Adrenal gland (tissue), 5 donors: Measurements from ENCODE around the gene UFD1.

Experiments
- POLR2A ChIP-seq, 2 donors: fragments of 450-650 bp; IDR thresholded peaks; one replicate each; pipeline ENCODE4 v1.6.1; 2017; ENCODE audit warnings: antibody characterized with exemption in 2 of 2, mild to moderate bottlenecking in 2 of 2, moderate library complexity in 1 of 2
- TF ChIP-seq, protein P1 (sequence below), 6 experiments: fragments of 450-650 bp in 4 of 6; fragments of 200-600 bp in 2 of 6; sonication (generic) in 1 of 6; IDR thresholded peaks; 1 replicate in 5 of 6; 2 replicates in 1 of 6; pipeline versions ENCODE4 v1.5.1 to v1.8.0; 2016 to 2021; ENCODE audit warnings: antibody characterized with exemption in 6 of 6, mild to moderate bottlenecking in 2 of 6, moderate library complexity in 1 of 6
- donor health status: DM: no; HTN: no; CAD: no.

DNA sequence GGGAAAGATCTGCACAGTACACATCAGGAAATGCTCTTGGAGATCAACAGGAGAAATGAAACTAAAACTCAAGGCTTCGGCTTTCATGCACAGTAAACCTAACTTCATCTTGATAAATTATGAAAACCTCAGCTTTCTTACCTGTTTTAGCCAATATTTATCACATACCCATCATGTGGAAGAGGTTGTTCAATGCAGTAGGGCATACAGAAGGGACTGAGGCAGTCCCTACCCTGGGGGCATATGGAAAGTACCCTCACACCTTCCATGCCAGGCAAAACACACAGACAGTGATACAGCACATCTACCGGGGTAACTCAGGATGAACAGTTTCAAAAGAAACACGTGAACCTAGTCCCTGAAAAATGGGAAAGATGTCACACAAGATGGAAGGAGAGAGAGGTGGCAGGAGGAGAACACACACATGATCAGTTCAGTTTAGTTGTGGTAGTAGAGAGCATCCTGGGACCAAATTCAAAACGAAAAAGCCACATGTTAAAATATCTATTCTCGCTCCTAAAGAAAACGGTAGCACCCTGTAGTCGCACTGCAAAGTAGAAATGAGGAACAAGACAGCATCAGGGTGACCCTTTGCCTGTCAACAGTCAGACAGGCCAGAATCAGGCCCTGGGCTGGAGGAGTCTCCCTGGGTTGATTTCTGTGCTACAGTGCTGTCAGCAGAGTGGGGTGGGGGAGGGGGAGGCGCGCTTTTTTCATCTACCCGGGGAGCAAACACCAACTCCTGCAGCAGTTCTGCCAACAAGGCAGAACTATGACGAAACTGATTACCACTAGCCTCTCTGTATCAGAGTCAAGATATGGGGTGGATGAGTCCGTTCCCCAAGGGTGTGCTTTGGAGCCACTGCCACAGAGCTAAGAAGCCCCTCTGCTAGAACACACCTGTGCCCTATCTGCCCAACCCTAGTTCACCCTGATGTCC, 48.8 kb downstream of the UFD1 start:
- TF ChIP-seq, protein P1, sequence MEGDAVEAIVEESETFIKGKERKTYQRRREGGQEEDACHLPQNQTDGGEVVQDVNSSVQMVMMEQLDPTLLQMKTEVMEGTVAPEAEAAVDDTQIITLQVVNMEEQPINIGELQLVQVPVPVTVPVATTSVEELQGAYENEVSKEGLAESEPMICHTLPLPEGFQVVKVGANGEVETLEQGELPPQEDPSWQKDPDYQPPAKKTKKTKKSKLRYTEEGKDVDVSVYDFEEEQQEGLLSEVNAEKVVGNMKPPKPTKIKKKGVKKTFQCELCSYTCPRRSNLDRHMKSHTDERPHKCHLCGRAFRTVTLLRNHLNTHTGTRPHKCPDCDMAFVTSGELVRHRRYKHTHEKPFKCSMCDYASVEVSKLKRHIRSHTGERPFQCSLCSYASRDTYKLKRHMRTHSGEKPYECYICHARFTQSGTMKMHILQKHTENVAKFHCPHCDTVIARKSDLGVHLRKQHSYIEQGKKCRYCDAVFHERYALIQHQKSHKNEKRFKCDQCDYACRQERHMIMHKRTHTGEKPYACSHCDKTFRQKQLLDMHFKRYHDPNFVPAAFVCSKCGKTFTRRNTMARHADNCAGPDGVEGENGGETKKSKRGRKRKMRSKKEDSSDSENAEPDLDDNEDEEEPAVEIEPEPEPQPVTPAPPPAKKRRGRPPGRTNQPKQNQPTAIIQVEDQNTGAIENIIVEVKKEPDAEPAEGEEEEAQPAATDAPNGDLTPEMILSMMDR (IDR thresholded peaks at IDR 0.05), result no peak
- TF ChIP-seq POLR2A (IDR thresholded peaks at IDR 0.05), result peak in 1 of 2 donors; percentile 46
